ENCODE measurements around the gene GOLGA6L10. TPM values are rescaled to one million over a fixed set of nuclear protein-coding genes. Genes with fewer than 3 reads are reported as not detected.
"Not testable (repeated sequence)": the region's sequence is repeated elsewhere in the genome, so short reads cannot be mapped to it uniquely, and the experiment has no call there.

GOLGA6L10 gene
- total RNA-seq, 2 experiments from 2014 or later = 0.97 to 1.6 TPM

DNA sequence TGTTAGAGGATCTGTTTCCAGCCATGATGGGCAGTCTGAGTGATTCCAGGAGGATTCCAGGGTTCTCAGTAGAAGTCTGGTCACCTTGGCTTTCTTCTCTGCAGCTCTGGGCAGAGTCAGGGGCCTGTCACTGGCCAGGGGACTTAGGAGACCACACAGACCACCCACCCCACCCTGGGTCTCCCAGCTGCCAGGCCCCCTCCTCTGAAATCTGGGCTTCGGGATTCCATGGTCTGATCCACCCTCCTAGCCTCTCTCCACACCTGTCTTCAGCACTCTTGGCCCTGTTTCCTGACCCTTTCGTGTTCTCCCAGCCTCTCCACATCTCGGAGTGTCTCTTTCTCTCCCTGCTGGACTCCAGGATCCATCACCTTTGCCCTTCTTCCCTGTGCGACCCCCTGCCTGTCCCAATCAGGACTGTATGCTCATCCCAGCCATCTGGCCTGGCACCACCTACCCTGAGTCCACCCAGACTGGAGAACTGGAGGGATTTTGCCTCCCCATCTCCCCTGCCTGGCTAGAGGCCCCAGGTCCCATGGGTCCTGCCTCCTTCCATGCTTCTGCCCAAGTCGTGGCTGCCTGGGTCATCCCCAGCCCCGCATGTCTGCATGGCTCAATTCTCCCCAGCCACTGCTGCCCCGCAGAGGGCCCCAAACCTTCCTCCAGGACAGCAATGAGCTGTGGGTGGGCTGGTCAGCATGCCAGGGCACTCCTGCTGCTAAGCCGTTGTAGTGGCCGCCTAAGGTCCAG is 34.3 kb downstream of the GOLGA6L10 start:
- CTCF ChIA-PET = no interaction called here
- Mint-ChIP-seq H3K4me1 (no peaks in the 10 kb centered on the region), H3K9me3 (ENCODE audit: low read depth) (no peaks in the 10 kb centered on the region), H3K27ac (no peak overlapping the region), H3K36me3 (ENCODE audit: low read depth) (peaks cover 4% of the 10 kb centered on the region), H3K4me3 (no peak overlapping the region), H3K27me3 (no peaks in the 10 kb centered on the region)
- POLR2A ChIA-PET = no interaction called here
- peak; percentile 1 for DNase-seq
- intact Hi-C loops (cut with DNase I, micrococcal nuclease) = no loop called here
- ATAC-seq = no peak

DNA sequence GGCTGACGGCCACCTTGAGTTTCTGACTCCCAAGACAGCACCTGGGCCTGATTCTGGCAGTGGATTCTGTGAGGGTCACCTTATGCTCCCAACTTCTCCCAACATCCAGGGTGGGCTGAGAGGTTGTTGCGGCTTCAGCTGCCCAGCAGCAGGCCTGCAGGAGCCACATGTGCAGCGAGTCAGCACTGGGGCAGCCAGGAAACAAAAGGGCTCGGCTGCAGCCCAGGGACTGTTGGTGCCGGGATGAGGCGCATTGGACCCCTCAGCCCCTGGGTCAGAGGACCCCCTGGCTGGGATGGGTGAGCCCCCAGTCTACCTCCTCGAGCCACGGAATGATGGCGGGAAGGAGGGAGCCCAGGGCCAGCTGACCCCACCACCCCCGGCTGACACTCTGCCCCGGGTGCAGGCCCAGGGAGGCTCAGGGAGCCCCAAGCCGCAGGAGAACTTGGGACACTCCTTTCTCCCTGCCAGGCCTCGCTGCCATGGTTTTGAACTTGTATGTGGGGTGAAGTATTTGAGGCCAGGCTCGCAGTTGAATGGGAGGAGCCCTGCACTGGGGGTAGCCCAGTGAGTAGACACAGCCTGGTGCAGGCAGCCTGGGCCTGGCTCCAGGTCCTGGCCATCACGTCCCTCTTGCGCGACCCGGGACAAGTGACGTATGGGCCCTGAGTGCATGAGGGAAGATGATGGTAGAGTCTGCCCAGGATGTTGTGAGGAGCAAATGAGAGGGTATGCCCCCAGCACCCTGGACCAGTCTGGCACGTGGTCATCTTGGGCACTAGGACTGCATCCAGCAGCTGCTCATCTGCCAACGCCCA is 35.1 kb downstream of the GOLGA6L10 start:
- POLR2A ChIA-PET; H3K4me1 Mint-ChIP-seq; ATAC-seq; CTCF ChIA-PET; H3K9me3 Mint-ChIP-seq (ENCODE audit: low read depth); H3K27ac Mint-ChIP-seq; H3K27me3 Mint-ChIP-seq; H3K36me3 Mint-ChIP-seq (ENCODE audit: low read depth); DNase-seq; H3K4me3 Mint-ChIP-seq; intact Hi-C loops (cut with DNase I, micrococcal nuclease): not testable (repeated sequence)

DNA sequence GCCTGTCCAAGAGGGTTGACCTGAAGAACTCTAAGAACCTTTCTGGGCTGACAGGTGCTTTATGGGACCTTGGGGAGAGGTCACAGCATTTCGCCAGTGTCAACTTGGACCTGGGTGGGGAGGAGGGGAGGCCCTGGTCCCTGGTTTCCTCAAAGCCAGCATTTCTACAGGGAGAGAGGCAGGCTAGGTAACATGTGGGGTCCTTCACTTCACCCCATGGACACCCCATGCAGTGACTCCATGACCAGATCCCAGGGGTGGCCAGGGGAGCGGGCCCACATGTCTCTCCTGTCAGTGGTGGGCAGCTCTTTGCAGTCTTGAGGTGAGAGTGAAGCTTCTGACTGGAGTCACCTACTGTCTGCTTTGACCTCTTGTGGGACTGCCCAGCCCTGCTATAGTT is 35.8 kb downstream of the GOLGA6L10 start:
- no peak for DNase-seq

DNA sequence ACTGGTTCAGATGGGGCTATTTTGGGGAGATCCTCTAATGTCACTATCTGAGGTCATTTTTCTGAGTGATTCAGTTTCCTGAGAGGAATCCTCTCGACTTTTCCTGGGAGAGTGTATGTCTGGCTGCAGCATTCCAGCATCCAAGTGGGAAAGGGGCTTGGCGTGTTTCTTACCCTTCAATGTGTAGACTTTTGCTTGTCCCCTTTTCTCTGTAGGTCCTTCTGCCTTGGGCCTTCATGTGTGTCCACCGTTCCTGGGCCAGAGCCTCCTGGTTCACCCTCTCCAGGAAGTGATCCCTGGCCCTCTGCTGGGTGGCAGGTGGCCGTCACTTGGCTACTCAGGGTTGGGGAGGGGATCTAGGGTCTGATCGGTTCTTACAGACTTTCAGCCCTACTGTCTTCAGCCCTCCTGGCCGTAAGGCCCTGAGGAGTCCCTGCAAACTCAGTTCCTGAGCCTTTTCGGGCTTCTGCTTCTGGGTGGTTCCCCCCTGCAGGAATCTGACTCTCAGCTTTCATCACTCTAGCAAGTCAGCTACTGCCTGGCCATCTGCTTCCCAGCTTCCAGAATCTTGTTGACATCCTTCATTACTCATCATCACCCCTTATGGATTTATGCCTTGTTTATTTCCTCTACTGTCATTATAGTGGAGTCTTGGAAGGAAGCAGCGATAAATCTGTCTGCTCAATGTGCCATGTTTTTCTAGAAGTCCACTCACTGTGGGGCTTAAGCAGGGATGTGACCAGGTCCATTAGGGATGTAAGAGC is 36.5 kb downstream of the GOLGA6L10 start:
- no peak for DNase-seq
- intact Hi-C loops (cut with DNase I, micrococcal nuclease) = no loop called here

More for the DNA sequence above, 35.8 kb downstream of the GOLGA6L10 start:
- no peak for ATAC-seq
- no peaks in the 10 kb centered on the region for H3K27me3 Mint-ChIP-seq
- peaks cover 4% of the 10 kb centered on the region for H3K36me3 Mint-ChIP-seq (ENCODE audit: low read depth)
- no peaks in the 10 kb centered on the region for H3K9me3 Mint-ChIP-seq (ENCODE audit: low read depth)
- intact Hi-C loops (cut with DNase I, micrococcal nuclease) = no loop called here
- POLR2A ChIA-PET = no interaction called here
- no peak overlapping the region for H3K4me3 Mint-ChIP-seq
- no peaks in the 10 kb centered on the region for H3K4me1 Mint-ChIP-seq
- H3K27ac Mint-ChIP-seq = no peak overlapping the region
- CTCF ChIA-PET = no interaction called here

DNA sequence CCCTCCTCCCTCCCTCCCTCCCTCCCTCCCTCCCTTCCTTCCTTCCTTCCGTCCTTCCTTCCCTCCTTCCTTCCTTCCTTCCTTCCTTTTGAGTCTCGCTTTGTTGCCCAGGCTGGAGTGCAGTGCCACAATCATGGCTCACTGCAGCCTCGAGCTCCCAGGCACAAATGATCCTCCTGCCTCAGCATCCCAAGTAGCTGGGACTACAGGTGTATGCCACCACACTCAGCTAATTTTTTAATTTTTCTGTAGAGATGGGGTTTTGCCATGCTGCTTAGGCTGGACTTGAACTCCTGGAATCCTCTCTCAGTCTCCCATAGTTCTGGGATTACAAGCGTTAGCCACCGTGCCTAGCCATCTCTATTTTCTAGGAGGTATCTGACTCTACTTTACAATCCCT is 38.0 kb downstream of the GOLGA6L10 start:
- H3K4me3 Mint-ChIP-seq; ATAC-seq; H3K4me1 Mint-ChIP-seq; H3K9me3 Mint-ChIP-seq (ENCODE audit: low read depth); H3K27ac Mint-ChIP-seq; POLR2A ChIA-PET; H3K36me3 Mint-ChIP-seq (ENCODE audit: low read depth); DNase-seq; H3K27me3 Mint-ChIP-seq; intact Hi-C loops (cut with DNase I, micrococcal nuclease); CTCF ChIA-PET: not testable (repeated sequence)

More for the DNA sequence above, 36.5 kb downstream of the GOLGA6L10 start:
- H3K27ac Mint-ChIP-seq = no peak overlapping the region
- H3K4me1 Mint-ChIP-seq = no peaks in the 10 kb centered on the region
- no peak overlapping the region for H3K4me3 Mint-ChIP-seq
- no peaks in the 10 kb centered on the region for H3K9me3 Mint-ChIP-seq (ENCODE audit: low read depth)
- POLR2A ChIA-PET = no interaction called here
- ATAC-seq = no peak
- CTCF ChIA-PET = no interaction called here
- no peaks in the 10 kb centered on the region for H3K27me3 Mint-ChIP-seq
- peaks cover 4% of the 10 kb centered on the region for H3K36me3 Mint-ChIP-seq (ENCODE audit: low read depth)

DNA sequence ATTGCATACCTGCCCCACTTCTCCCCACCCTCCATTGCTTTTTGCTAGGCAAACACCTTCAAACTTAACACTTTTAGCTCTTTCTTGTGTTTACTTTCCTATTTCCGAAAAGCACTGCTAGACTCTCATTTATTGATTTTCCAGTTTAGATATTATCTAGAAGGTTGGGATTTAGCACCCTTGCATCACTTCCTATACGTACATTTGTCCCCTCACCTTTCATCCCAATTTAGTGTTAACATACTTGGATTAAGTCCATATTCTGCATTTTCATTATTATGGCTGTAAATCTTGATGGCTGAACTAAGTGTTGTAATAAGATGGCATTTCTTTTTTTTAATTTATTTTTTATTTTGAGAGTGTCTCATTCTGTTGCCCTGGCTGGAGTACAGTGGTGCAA is 39.5 kb downstream of the GOLGA6L10 start:
- intact Hi-C loops (cut with DNase I, micrococcal nuclease) = no loop called here
- CTCF ChIA-PET = interaction anchor here (2.2 kb wide), 1 partner anchor 11 kb away, joined by 7 read pairs; no protein-coding TSS in a partner anchor
- H3K36me3 Mint-ChIP-seq (ENCODE audit: low read depth) = peaks cover 4% of the 10 kb centered on the region

DNA sequence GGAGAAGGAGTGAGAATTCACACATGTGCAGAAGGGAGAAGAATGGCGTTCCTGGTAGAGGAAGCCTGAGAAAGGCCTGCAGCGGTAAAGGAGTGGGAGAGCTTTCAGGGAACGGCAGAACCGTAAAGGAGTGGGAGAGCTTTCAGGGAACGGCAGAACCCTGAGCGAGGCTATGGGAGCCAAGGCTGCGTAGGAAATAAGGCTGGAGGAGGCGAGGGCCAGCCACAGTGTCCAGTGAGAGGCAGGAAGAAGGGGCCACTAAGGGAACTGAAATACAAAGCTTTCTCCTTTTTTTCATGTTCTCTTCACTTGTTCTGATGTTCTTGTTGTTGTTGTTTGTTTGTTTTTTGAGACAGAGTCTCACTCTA is 41.6 kb downstream of the GOLGA6L10 start:
- DNase-seq (no peak), ATAC-seq (no peak)
- ChIA-PET CTCF (interaction anchor here (0.7 kb wide), 1 partner anchor 1160 kb away, joined by 3 read pairs; no protein-coding TSS in a partner anchor), POLR2A (no interaction called here)
- Mint-ChIP-seq H3K4me3 (no peak overlapping the region), H3K27me3 (no peaks in the 10 kb centered on the region), H3K27ac (no peak overlapping the region), H3K4me1 (peaks cover 10% of the 10 kb centered on the region), H3K36me3 (ENCODE audit: low read depth) (peaks cover 4% of the 10 kb centered on the region), H3K9me3 (ENCODE audit: low read depth) (no peaks in the 10 kb centered on the region)
- intact Hi-C loops (cut with DNase I, micrococcal nuclease) = no loop called here

More for the DNA sequence above, 39.5 kb downstream of the GOLGA6L10 start:
- ATAC-seq (no peak), DNase-seq (no peak)
- H3K4me3 Mint-ChIP-seq = no peak overlapping the region
- H3K27me3 Mint-ChIP-seq = no peaks in the 10 kb centered on the region
- peaks cover 6% of the 10 kb centered on the region for H3K4me1 Mint-ChIP-seq
- H3K9me3 Mint-ChIP-seq (ENCODE audit: low read depth) = no peaks in the 10 kb centered on the region
- H3K27ac Mint-ChIP-seq = no peak overlapping the region
- POLR2A ChIA-PET = no interaction called here

DNA sequence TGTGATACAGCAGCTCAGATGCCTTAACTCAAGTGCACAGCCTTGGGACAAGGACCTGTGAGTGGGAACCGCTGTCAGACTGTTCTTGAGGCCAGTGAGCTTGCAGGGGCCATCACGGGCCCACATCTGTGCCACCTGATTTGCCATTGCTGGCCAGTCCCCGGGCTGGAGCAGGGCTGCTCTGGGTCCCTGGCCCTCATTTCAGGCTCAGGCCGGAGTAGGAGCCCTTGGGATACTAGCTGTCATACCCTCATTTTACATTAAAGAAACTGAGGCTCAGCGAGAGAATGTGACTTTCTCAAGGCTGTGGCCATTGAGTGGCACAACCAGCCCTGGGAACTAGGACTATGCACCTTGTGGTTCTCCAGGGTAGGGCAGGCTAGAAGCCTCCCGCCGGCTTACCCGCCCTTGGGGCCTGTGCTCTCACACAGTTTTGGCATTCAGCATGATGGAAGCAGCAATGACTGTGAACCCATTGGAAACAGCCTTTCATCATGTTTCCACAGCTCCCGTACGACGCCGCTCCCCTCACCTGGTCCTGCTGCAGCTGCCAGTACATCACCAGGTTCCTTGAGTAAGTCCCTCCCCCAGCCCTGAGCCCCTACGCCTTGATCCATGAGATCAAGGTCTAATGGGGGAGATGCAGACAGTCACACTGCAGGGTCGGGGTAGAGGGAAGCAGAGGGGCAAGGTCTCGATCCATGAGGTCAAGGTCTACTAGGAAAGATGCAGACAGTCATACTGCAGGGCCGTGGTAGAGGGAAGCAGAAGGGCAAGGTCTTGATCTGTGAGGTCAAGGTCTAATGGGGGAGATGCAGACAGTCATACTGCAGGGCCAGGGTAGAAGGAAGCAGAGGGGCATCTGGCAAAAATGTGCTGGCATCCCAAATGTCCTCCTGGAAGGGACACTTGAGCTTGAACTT is 42.2 kb downstream of the GOLGA6L10 start:
- no peak overlapping the region for H3K4me3 Mint-ChIP-seq
- DNase-seq = no peak
- peaks cover 10% of the 10 kb centered on the region for H3K4me1 Mint-ChIP-seq
- no peak for ATAC-seq
- H3K27me3 Mint-ChIP-seq = no peaks in the 10 kb centered on the region
- H3K27ac Mint-ChIP-seq = no peak overlapping the region
- ChIA-PET POLR2A (no interaction called here), CTCF (interaction anchor here (0.7 kb wide), 2 partner anchors 8 to 1160 kb away, joined by 3 read pairs; no protein-coding TSS in a partner anchor)
- no peaks in the 10 kb centered on the region for H3K9me3 Mint-ChIP-seq (ENCODE audit: low read depth)
- H3K36me3 Mint-ChIP-seq (ENCODE audit: low read depth) = peaks cover 4% of the 10 kb centered on the region
- intact Hi-C loops (cut with DNase I, micrococcal nuclease) = no loop called here

DNA sequence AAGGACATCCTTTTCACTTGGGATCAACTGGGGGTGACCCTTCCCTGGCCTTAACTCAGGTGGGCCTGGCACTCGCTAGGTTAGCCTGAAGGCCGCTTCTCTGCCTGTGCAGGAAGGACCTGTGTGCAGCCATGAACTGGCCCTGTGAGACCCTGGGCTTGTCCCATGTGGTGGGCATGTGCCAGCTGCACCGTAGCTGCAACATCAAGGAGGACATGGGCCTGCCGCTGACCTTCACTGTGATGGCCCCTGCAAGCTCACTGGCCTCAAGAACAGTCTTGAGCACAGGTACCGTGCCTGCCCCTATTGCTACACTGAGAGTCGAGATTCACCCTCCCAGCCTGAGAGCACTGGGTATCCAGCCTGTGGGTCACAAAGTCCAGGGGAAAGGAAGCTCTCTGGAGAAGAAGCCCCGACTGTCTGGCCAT is 43.6 kb downstream of the GOLGA6L10 start:
- H3K36me3 Mint-ChIP-seq (ENCODE audit: low read depth) = peaks cover 3% of the 10 kb centered on the region
- CTCF ChIA-PET = no interaction called here
- no peak overlapping the region for H3K27ac Mint-ChIP-seq
- DNase-seq = no peak
- no peak for ATAC-seq
- POLR2A ChIA-PET = no interaction called here
- H3K27me3 Mint-ChIP-seq = no peaks in the 10 kb centered on the region
- H3K9me3 Mint-ChIP-seq (ENCODE audit: low read depth) = no peaks in the 10 kb centered on the region
- H3K4me3 Mint-ChIP-seq = no peak overlapping the region
- H3K4me1 Mint-ChIP-seq = peaks cover 10% of the 10 kb centered on the region
- intact Hi-C loops (cut with DNase I, micrococcal nuclease) = no loop called here

DNA sequence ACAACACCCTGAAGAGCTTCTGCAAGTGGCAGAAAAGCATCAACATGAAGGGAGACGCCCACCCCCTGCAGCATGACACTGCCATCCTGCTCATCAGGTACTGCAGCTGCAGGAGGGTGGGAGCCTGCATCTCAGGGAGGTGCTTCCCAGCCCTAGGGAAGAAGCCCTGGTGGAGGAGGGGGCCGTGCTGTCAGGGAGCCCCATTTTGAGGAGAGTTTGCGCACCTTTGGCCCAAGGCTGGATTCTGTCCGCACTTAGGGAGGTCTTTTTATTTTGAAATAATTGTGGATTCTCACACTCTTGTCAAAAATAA is 44.5 kb downstream of the GOLGA6L10 start:
- ChIA-PET POLR2A (no interaction called here), CTCF (no interaction called here)
- ATAC-seq (no peak), DNase-seq (peak; percentile 11)
- Mint-ChIP-seq H3K27me3 (no peaks in the 10 kb centered on the region), H3K4me1 (peaks cover 10% of the 10 kb centered on the region), H3K36me3 (ENCODE audit: low read depth) (no peaks in the 10 kb centered on the region), H3K9me3 (ENCODE audit: low read depth) (no peaks in the 10 kb centered on the region), H3K27ac (no peak overlapping the region), H3K4me3 (no peak overlapping the region)
- intact Hi-C loops (cut with DNase I, micrococcal nuclease) = no loop called here
